Bronchial epithelial cell (primary cell): ENCODE data around the gene SLC5A1. TPM values are rescaled to one million over a fixed set of nuclear protein-coding genes. Genes with fewer than 3 reads are reported as not detected.
"Not testable (repeated sequence)": the region's sequence is repeated elsewhere in the genome, so short reads cannot be mapped to it uniquely, and the experiment has no call there.

Experiments
- DNase-seq: peaks from one replicate; pipeline ENCODE4 v3.0.0-alpha.2; 2010; ENCODE audit warnings: low read depth
- FAIRE-seq: peaks from 2 replicates; lab custom pipeline; 2011; peaks lifted over from hg19 to GRCh38; lab: Jason Lieb, UNC
- H3K27me3 ChIP-seq: 2 replicates; pipeline ENCODE4 v1.5.1; 2011; ENCODE audit warnings: low read length; ENCODE audit not compliant: control insufficient read depth, insufficient read depth
- H3K36me3 ChIP-seq: 2 replicates; pipeline ENCODE4 v1.5.1; 2011; ENCODE audit warnings: low read length; ENCODE audit not compliant: control insufficient read depth, insufficient read depth
- H3K4me3 ChIP-seq: 2 replicates; pipeline ENCODE4 v1.5.1; 2011; ENCODE audit warnings: mild to moderate bottlenecking, low read depth, low read length, control low read depth
- total RNA-seq: library from RNA; depleted of rRNA; stranded (reverse); fragments of >200 nt; gene quantifications from 2 replicates; pipeline ENCODE4 v1.2.1, GENCODE V29; 2014
- TF ChIP-seq, protein P1 (sequence below): IDR thresholded peaks from 2 replicates; pipeline ENCODE4 v1.5.1; 2011; ENCODE audit warnings: mild to moderate bottlenecking, moderate library complexity, low read length, control low read depth, inconsistent platforms; ENCODE audit not compliant: insufficient read depth, severe bottlenecking

The SLC5A1 gene
- total RNA-seq, 1 donor from 2014 or later, result 0.26 TPM

DNA sequence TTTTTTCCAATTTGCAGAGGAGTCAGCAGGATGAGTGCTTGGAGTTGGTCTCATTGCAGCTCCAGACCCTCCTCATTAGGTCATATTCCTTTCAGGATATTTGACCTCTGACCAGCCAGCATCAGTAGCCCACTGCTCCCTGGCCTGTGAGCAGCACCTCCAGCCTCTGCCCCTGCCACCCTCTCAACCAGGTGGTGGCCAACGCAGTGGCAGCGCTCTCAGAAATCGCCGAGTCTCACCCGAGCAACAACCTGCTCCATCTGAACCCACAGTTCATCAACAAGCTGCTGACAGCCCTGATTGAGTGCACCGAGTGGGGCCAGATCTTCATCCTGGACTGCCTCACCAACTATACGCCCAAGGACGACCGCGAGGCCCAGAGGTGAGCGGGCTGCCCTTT lies 89.1 kb downstream of the SLC5A1 start:
- no peaks in the 10 kb centered on the region for H3K27me3 ChIP-seq
- TF ChIP-seq, protein P1, sequence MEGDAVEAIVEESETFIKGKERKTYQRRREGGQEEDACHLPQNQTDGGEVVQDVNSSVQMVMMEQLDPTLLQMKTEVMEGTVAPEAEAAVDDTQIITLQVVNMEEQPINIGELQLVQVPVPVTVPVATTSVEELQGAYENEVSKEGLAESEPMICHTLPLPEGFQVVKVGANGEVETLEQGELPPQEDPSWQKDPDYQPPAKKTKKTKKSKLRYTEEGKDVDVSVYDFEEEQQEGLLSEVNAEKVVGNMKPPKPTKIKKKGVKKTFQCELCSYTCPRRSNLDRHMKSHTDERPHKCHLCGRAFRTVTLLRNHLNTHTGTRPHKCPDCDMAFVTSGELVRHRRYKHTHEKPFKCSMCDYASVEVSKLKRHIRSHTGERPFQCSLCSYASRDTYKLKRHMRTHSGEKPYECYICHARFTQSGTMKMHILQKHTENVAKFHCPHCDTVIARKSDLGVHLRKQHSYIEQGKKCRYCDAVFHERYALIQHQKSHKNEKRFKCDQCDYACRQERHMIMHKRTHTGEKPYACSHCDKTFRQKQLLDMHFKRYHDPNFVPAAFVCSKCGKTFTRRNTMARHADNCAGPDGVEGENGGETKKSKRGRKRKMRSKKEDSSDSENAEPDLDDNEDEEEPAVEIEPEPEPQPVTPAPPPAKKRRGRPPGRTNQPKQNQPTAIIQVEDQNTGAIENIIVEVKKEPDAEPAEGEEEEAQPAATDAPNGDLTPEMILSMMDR, result no peak
- H3K4me3 ChIP-seq, result no peak overlapping the region
- FAIRE-seq, result no peak
- no peak for DNase-seq
- H3K36me3 ChIP-seq, result no peaks in the 10 kb centered on the region

DNA sequence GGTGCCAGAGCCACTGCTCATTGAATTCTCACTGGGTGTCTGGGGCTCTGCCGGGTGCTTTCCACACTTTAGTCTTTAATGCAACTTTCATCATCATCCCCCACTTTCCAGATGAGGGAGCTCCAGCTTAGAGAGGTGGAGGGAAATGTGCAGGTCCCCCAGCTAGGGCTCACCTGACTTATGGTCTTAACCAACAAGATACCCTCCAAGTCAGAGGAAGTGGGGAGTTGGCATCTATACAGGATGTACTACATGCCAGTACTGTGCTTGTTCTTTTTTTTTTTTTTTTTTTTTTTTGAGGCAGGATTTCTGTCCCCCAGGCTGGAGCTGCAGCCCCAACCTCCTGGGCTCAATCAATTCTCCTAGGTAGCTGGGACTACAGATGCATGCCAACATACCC lies 89.7 kb downstream of the SLC5A1 start:
- FAIRE-seq (no peak), DNase-seq (no peak)
- H3K4me3 ChIP-seq, result no peak overlapping the region
- no peaks in the 10 kb centered on the region for H3K36me3 ChIP-seq
- no peaks in the 10 kb centered on the region for H3K27me3 ChIP-seq
- TF ChIP-seq, protein P1, result no peak

DNA sequence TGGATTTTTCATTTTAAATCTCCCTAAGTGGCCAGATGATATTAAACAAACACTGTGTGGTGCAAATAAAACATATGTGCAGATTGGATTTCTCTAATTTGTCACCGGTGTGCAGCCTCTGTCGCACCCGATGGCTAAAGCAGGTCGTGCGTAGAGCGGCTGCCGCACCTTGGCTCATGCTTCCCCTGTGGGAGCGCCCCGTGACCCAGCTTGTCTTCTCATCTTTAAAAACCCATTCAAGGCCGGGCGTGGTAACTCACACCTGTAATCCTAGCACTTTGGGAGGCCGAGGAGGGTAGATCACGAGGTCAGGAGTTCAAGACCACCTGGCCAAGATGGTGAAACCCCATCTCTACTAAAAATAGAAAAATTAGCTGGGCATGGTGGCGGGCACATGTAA lies 91.7 kb downstream of the SLC5A1 start:
- FAIRE-seq, DNase-seq, H3K27me3 ChIP-seq, H3K36me3 ChIP-seq, H3K4me3 ChIP-seq: not testable (repeated sequence)

DNA sequence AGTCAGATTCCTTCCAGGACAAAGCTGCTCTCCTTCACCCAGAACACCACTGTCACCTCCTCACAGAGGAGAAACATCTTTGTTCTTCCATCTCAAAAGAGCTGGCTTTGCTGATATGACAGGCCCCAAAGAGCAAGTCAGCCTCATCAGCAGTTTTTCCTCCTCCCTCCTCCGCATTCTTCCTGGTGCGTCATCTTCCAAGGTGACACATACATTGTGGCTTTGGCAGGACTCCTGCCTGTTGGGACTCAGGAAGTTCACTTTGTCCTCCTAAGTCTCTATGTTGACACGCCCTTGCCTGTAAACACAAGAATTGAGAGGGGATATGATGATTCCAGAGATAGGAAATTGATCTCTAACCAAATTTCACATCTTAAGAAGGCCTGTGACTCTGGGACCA lies 92.9 kb downstream of the SLC5A1 start:
- H3K4me3 ChIP-seq, H3K27me3 ChIP-seq, H3K36me3 ChIP-seq: not testable (repeated sequence)
- DNase-seq (peak; percentile 84), FAIRE-seq (peak; percentile 52)

DNA sequence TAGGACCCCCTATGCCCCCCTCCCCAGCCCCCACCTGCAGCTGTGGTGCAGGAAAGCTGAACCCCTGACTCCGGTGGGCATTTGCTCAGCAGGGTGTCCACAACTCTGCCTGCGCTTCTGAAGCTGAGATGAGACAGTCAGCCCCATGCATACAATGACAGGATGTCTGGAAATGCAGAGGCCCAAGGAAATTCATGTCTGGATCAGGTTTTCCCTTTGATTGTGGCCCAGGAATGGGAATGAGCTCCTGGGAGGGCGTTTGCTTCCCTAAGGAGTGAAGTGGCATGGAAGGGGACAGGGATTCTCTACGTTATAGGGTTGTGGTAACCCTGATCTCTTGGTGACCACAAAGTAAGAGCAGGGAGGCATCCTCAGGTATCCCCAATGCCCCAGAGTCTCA lies 93.8 kb downstream of the SLC5A1 start:
- FAIRE-seq, H3K27me3 ChIP-seq, DNase-seq, H3K4me3 ChIP-seq, H3K36me3 ChIP-seq: not testable (repeated sequence)

DNA sequence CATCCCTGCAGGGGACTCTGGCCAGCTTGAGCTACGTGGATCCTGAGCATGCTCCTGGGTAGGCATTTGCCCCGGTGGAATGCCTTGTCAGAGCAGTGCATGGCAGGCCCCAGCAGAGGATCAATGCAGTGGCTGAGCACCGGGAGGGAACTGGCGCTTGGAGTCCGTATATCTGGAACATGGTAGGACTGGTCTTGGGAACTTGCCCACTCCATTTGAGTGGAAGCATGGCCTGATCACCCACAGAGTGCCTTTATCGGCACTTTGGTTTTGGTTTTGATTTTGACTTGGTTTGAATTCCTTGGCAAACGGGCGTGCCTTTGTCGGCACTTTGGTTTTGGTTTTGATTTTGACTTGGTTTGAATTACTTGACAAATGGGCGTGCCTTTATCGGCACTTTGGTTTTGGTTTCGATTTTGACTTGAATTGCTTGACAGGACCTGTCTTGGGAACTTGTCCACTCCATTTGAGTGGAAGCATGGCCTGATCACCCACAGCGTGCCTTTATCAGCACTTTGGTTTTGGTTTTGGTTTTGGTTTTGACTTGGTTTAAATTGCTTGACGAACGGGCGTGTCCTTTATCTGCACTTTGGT lies 94.8 kb downstream of the SLC5A1 start:
- not testable (repeated sequence) for H3K27me3 ChIP-seq, DNase-seq, H3K4me3 ChIP-seq, FAIRE-seq, H3K36me3 ChIP-seq

DNA sequence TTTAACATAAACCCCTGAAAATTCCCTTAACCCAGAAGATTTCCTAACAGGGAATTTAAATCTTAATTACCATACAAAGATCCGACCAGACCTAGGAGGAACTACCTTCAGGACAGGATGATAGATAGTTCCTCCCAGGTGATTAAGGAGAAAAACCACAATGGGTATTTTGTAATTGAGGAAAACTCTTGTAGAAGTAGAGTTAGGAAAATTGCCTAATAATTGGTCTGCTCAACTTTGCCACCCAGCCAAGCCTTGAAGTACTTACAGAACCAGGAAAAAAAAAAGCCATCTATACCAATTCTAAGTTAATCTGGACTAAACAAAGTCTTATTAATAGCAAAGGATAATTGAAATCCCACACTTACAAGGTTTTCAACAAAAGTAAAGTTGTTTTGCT lies 95.5 kb downstream of the SLC5A1 start:
- H3K27me3 ChIP-seq, H3K36me3 ChIP-seq, H3K4me3 ChIP-seq, FAIRE-seq: not testable (repeated sequence)
- DNase-seq, result peak; percentile 29

DNA sequence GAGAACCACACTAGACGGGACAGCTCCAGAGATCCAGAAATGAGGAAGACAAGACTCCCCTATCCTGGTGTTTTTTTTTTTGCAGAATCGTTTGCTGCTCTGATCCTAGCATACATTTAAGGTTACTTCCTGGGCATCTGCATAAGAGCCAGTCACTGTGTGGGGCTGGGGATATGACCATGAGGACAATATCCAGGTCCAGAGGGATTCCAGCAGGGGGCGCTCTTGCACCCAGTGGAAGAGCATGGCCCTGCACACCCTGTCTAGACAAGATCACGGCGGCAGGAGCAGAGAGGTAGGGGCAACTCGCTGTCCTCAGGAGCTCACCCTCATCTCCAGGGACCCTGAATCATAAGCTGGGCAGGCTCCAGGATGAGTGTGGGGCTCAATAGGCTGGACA lies 97.6 kb downstream of the SLC5A1 start:
- not testable (repeated sequence) for H3K36me3 ChIP-seq, H3K4me3 ChIP-seq, FAIRE-seq, H3K27me3 ChIP-seq, DNase-seq
- TF ChIP-seq, protein P1, result peak; percentile 16
